ENCODE measurements around the gene LOXHD1.

LOXHD1 gene

GRCh38 chr18:46668694-46669093 lies 11.7 kb upstream of the LOXHD1 start:
- TF ChIP-seq CTCF (IDR thresholded peaks at IDR 0.05), result no peak

- TF ChIP-seq CTCF (IDR thresholded peaks at IDR 0.05), result no peak
These were observed 11.1 kb upstream of the LOXHD1 start for GRCh38 chr18:46668135-46668534.

- TF ChIP-seq CTCF (IDR thresholded peaks at IDR 0.05), result no peak
These were observed 6.5 kb upstream of the LOXHD1 start for GRCh38 chr18:46663539-46663938.

- no peak for TF ChIP-seq CTCF (IDR thresholded peaks at IDR 0.05)
These were observed 4.1 kb upstream of the LOXHD1 start for GRCh38 chr18:46660957-46661749.

- TF ChIP-seq CTCF (IDR thresholded peaks at IDR 0.05), result no peak
These were observed 2.5 kb upstream of the LOXHD1 start for GRCh38 chr18:46659484-46659883.

DNA sequence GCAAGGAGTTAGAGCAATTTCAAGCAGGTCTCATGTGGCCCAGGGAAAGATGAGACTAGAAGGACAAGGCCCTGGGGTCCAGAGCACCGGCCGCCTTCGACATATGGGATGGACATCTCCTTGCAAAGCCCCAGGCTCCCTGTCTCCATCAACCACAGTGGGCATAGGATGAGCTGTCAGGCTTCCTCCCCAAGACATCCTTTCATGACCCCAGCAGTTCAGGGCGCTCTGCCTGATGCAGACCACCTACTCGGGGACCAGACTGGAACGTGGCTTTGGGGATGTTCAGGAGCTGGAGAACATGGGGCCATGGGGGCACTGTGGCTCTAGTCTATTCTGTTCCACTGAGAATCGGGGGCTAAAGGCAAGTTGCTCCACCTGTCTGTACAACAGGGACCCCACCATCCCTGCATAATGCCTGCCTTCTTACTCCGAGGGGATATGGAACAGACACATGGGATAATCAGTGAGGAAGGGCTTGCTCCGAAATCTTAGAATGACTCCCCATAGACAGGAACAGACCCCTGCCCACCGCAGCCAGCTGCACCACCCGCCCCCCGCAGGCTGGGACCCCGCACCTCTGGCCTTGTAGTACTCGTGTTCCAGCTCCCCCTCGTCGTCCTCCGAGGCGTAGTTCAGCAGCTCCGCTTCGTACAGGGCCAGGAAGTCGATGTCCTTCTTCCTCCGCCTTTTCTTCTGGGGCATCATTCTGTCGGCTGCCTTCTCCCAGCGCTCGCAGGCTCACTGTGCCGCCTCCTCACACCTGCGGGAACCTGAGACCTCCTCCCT lies 500 bp downstream of the LOXHD1 start:
- no peak for TF ChIP-seq CTCF (IDR thresholded peaks at IDR 0.05)

DNA sequence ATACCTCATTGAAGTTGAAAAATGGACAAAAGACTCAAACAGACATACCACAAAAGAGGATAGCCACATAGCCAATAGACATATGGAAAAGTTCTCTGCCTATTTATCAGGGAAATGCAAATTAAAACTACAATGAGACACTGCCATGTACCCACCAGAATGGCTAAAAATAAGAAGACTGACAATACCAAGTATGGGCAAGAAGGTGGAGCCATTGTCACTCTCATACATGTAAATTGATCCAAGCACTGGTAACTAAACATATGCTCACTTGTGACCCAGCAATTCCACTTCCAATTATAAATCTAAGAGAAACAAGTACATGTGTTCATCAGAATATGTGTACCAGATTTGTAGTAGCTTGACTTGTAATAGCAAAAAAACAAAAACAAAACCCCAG lies 4.6 kb downstream of the LOXHD1 start:
- no peak for TF ChIP-seq CTCF (IDR thresholded peaks at IDR 0.05)
